Pancreas (tissue), 10 donors: Measurements from ENCODE around the gene PLA2G2E. TPM values are rescaled to one million over a fixed set of nuclear protein-coding genes. Genes with fewer than 3 reads are reported as not detected.

ENCODE experiments used
- ATAC-seq, 4 donors: fragments of 200-7000 bp; cut with Tn5 transposase; one replicate each; pipeline versions ENCODE4 v1.8.0 to v1.9.1; 2020; ENCODE audit warnings: mild to moderate bottlenecking in 4 of 4, moderate library complexity in 4 of 4
- DNase-seq, 6 donors: peaks; one replicate each; pipeline ENCODE4 v3.0.0-alpha.2; 2020
- FAIRE-seq: peaks from 2 replicates; lab custom pipeline; 2012; peaks lifted over from hg19 to GRCh38; lab: Jason Lieb, UNC
- H3K27ac ChIP-seq, 4 donors: fragments of 200-600 bp; sonication (generic); 1 replicate in 3 of 4; 2 replicates in 1 of 4; pipeline versions ENCODE4 v1.5.0 to v1.8.0; 2020
- H3K27me3 ChIP-seq, 4 donors: fragments of 200-600 bp; one replicate each; pipeline ENCODE4 v1.8.0; 2021
- H3K36me3 ChIP-seq, 3 donors: fragments of 200-600 bp; sonication (generic) in 1 of 3; one replicate each; pipeline versions ENCODE4 v1.5.0 to v1.8.0; 2020 to 2021
- H3K4me1 ChIP-seq, 3 donors: fragments of 200-600 bp; one replicate each; pipeline ENCODE4 v1.8.0; 2021
- H3K4me3 ChIP-seq, 4 donors: fragments of 200-600 bp; sonication (generic) in 2 of 4; one replicate each; pipeline versions ENCODE4 v1.5.0 to v1.8.0; 2020 to 2021
- H3K9me3 ChIP-seq, 4 donors: fragments of 200-600 bp; one replicate each; pipeline ENCODE4 v1.8.0; 2021
- CTCF ChIP-seq, 4 donors: fragments of 200-600 bp; sonication (generic) in 3 of 4; IDR thresholded peaks; one replicate each; pipeline versions ENCODE4 v1.5.0 to v1.8.0; 2021; ENCODE audit warnings: antibody characterized with exemption in 4 of 4
- WGBS, 2 donors: extraction: QIAGEN DNeasy Blood & Tissue Kit; methylation state at CpG; one replicate each; pipeline ENCODE4 v1.1.7; 2013; 5-methylcytosine and 5-hydroxymethylcytosine counted together
- intact Hi-C, 3 donors: fragments of 100-400 bp; cut with DNase I; formaldehyde crosslinking; loops; one replicate each; pipeline versions ENCODE4 v1.11.1 to v1.14.2; 2022
- polyA plus RNA-seq, 2 donors: library from polyadenylated mRNA; stranded (reverse); fragments of 200-250 nt; gene quantifications; one replicate each; pipeline ENCODE4 v1.2.3, GENCODE V29; 2013
- total RNA-seq, 6 donors: library from RNA; stranded (reverse); fragmentation: NEBNext Ultra II Directional in 4 of 6; extraction: Animal tissue kit (Norgen Biotek cat#: 25700) in 4 of 6; gene quantifications; one replicate each; pipeline versions ENCODE4 v1.2.1 to v1.2.4, GENCODE V29; 2021 to 2023
- donor health status: healthy with polysubstance abuse.
- donor health status: DM: no; HTN: no; CAD: no; lungs with moderate emphysema.
- donor health status: DM: no; HTN: no; CAD: no.
- donor health status: control.
- donor health status: control.
- donor health status: Bipolar disorder and iron deficiency.
- donor health status: DM: yes; HTN: yes; CAD: no.
- donor health status: DM: no; HTN: no; CAD: no.
- donor health status: DM: no; HTN: no; CAD: no.
- donor health status: DM: yes; HTN: yes; CAD: no.

The PLA2G2E gene
- total RNA-seq (not detected), polyA plus RNA-seq (not detected)

DNA sequence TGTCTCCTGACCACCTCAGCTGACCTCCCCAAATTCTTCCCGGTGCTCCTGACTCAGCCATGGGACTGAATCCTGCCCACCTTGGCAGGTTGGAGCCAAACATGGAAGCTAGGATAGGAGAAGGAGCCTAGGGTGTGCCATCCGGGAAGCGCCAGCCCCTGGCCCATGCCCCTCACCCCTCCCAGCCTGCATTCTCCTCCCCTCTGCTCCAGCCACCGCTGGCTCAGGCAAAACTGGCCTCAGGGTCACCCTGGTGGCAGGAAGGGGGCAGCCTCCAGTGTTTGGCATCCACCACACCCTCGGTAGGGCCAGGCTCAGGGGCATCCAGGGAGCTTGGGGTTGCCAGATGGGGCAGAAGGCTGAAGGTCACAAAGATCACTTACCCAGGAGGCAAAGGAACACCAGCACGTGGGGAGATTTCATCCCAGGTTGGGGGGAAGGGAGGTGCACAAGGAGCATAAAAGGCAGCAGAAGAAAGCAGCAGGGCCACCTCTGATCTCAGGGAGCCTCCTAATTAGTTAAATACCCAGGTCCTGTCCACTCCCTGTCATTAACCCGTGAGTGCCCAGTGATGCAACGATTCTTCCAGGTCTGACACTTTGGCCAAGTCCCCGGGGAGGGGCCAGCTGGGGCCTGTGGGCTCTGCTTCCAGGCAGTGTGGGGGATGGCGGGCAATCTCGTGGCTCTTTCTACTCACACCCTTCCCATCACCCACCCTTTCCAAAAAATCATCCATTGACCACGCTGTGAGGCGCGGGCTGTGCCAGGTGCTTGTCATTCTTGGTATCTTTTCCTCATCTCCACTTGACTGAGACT is at the start of gene PLA2G2E:
Gene PLA2G2E (minus strand): TSS at position 481 of the 816 bp plus-strand sequence. CDS start 58 bp downstream, at position 423.
- FAIRE-seq (no peak), ATAC-seq (no peak), DNase-seq (no peak)
- no peaks in the 10 kb centered on the region for H3K27me3 ChIP-seq
- 54 to 56% methylated on average over 14 of the region's 14 CpGs for WGBS, 2 donors
- no peaks in the 10 kb centered on the region for H3K36me3 ChIP-seq
- intact Hi-C loops: loop anchor here (5.0 to 10.0 kb wide), 5 partner anchors 219 to 571 kb away; no protein-coding TSS in a partner anchor
- no peak for TF ChIP-seq CTCF (IDR thresholded peaks at IDR 0.05)
- no peaks in the 10 kb centered on the region for H3K9me3 ChIP-seq
- H3K4me3 ChIP-seq: no peak within 1 kb of the TSS
- H3K4me1 ChIP-seq: no peaks in the 10 kb centered on the region
- no peak within 1 kb of the TSS for H3K27ac ChIP-seq

DNA sequence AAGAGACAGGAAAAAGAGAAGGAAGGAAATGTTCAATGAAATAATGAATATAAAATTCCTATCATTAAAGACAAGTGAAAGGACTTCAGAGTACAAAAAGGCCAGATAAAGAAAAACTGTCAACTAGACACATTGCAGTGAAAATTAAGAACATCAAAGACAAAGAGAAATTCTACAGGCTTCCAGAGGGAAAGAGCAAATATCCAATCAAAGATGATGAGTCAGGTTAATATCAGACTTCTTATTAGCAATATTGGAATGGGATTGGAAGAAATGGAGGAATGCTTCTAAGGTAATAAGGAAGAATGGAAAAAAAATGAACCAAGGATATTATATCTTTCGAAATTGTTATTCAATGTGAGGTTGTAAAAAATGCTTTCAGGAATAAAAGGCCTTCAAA is 48.2 kb upstream of the PLA2G2E start:
- Histone ChIP-seq H3K27ac (no peak overlapping the region), H3K4me3 (no peak overlapping the region), H3K27me3 (no peaks in the 10 kb centered on the region), H3K4me1 (peaks cover 0 to 5% (median 4%) of the 10 kb centered on the region in 3 donors), H3K9me3 (no peaks in the 10 kb centered on the region), H3K36me3 (no peaks in the 10 kb centered on the region)
- TF ChIP-seq CTCF (IDR thresholded peaks at IDR 0.05): no peak
- FAIRE-seq: no peak
- no peak for ATAC-seq
- WGBS, 2 donors: 83 to 94% methylated on average over 1 of the region's 1 CpG
- no peak for DNase-seq
- intact Hi-C loops: loop anchor here in 1 of 3 donors (10.0 kb wide), 1 partner anchor 173 kb away; no protein-coding TSS in a partner anchor

GRCh38 chr1:19969898-19970660 is 46.7 kb upstream of the PLA2G2E start:
- no peak for TF ChIP-seq CTCF (IDR thresholded peaks at IDR 0.05)
- WGBS, 2 donors: 77 to 86% methylated on average over 5 of the region's 5 CpGs
- H3K9me3 ChIP-seq: no peaks in the 10 kb centered on the region
- no peaks in the 10 kb centered on the region for H3K36me3 ChIP-seq
- H3K27ac ChIP-seq: no peak overlapping the region
- no peak for DNase-seq
- H3K4me3 ChIP-seq: no peak overlapping the region
- FAIRE-seq: no peak
- intact Hi-C loops: loop anchor here in 1 of 3 donors (10.0 kb wide), 1 partner anchor 175 kb away; no protein-coding TSS in a partner anchor
- no peaks in the 10 kb centered on the region for H3K27me3 ChIP-seq
- no peak for ATAC-seq
- H3K4me1 ChIP-seq: peaks cover 0 to 2% (median 0%) of the 10 kb centered on the region in 3 donors

DNA sequence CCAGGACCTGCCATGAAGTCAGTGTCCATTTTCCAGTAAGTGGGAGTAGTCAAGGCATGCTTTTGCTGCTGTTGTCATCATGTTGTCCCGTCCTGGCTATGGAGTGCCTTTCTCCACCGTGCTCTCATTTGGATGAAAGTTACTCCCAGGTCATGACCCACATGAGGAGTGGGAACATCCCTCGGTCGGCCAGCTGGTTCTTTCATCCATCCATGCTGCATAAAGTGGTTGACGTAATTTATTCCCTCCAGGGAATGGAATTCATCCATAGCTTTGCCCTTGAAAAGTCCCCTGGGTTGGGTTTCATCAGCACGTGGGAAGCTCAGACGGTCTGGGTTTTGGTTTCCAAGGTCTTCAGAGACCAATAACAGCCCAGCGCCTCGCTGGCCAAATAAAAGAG is 44.4 kb upstream of the PLA2G2E start:
- no peaks in the 10 kb centered on the region for H3K4me1 ChIP-seq
- intact Hi-C loops: no loop called here
- no peaks in the 10 kb centered on the region for H3K9me3 ChIP-seq
- TF ChIP-seq CTCF (IDR thresholded peaks at IDR 0.05): no peak
- no peak for FAIRE-seq
- H3K27me3 ChIP-seq: no peaks in the 10 kb centered on the region
- peak in 1 of 6 donors; percentile 15 for DNase-seq
- H3K36me3 ChIP-seq: no peaks in the 10 kb centered on the region
- H3K27ac ChIP-seq: no peak overlapping the region
- WGBS, 2 donors: 79 to 83% methylated on average over 9 of the region's 9 CpGs
- peak in 3 of 4 donors; percentile 30 to 71 (median 45) for ATAC-seq
- H3K4me3 ChIP-seq: no peak overlapping the region
